NCI-H748 (cell line): ENCODE results near the gene FCGR3A.
"Not testable (repeated sequence)": the region's sequence is repeated elsewhere in the genome, so short reads cannot be mapped to it uniquely, and the experiment has no call there.

ENCODE experiments used
- DNase-seq: peaks from one replicate; lab custom pipeline; 2025; ENCODE audit not compliant: unreplicated experiment; lab: John Stamatoyannopoulos, UW

Gene FCGR3A

DNA sequence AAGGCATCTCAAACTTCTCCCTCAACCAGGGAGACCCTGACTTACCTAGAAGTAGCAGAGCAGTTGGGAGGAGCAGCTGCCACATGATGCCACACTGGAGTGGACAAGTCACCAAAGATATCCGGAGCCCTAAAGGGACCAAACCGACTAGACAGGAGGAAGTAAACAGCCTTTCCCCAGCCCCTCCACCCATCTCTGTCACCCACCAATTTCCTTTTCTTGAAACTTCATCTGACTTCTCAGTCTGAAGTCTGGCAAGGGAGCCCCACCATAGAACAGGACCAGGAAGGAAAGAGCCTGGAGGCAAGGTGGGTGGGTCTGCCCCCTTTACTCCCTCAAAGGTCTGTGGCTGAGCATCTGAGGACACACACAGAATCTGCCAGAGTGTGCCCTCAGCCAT is at the start of gene FCGR3A:
Gene FCGR3A (minus strand): TSS at position 167 of the 400 bp plus-strand sequence. CDS start 82 bp downstream, at position 85.
- no peak for DNase-seq

DNA sequence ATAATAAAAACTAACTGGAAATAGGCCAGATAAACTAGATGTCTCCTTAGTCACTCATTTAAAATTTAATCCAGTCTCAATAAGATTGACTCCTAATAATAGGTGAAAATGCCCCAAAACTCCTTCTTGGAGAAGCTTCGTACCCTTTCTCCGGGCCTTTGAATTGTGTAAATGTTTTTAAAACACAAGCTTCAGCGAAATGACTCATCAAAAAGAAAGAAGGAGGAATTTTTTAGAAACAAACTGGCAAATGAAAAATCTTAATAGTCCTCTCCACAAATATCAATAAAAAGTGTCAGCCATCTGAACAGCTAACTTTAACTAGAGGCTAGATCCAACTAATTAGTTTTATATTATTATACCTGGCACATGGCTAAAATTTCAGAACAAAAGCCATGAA is 47.5 kb upstream of the FCGR3A start:
- not testable (repeated sequence) for DNase-seq

DNA sequence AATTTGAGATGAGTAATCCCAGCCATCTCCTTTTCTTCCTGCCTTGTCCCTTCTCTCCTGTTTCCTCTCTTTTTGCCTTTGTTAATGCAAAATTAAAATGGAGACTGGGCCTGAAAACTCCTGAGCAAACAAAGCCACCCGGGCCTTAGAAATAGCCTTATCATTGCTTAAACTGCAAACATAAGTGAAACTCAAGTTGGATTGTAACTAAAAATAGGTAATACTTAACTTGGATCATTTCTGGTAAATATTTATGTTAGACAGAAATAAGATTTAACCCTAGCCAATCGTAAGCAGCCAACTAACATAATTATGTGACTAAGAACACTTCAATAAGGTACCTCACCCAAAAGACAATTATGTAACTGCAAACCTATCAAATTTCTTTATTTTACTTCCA is 46.0 kb upstream of the FCGR3A start:
- peak; percentile 33 for DNase-seq

DNA sequence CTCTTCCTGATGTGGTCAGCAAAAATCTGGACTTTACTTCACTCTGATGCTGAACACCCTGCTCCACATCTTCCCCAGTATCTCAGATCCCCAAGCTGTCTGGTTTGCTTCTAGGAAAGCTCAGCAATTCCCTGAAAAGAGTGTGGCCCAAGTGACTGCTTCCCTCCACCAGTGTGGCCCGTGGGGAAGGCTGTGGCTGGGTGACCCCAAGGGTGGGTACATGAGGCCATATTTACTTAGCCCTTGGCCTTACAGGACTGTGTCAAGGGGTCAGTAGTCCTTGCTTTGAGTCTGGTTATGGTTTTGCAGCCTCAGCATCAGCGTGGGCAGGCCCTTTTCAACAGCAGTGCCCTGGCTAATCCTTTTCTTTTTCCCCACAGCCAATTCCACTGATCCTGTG is 45.6 kb upstream of the FCGR3A start:
- DNase-seq, result not testable (repeated sequence)

DNA sequence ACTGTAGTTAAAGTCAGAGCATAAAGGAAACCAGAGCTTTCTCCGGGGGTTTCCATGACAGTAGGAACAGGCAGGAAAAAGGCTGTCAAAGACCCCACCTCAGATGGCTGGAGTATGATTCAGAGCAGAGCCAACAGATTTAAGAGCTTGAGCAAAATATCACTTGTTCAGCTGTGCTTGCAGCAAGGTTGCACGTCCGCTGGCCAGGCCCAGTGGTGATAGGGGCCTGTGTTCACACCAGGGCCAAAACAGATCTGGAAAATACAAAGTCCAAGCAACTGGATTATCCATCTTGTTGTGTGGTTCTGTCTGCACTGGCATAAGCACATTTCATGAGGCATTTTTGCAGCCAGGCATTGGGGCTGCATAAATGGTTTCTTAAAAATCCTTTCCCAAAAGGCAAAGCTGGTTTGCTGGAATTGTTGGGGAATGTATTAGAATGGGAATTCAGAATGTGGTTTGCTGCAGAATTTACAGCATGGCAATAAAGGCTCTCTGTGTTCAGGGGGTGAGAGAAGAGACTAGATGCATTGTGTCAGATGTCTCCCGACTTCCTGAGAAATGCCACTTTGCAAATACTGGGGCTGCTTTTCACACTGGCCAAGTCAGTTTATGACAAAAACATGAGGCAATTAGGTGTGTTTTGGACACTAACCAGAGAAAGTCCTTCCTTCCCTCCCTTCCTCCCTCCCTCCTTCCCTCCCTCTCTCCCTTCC is 44.8 kb upstream of the FCGR3A start:
- not testable (repeated sequence) for DNase-seq

DNA sequence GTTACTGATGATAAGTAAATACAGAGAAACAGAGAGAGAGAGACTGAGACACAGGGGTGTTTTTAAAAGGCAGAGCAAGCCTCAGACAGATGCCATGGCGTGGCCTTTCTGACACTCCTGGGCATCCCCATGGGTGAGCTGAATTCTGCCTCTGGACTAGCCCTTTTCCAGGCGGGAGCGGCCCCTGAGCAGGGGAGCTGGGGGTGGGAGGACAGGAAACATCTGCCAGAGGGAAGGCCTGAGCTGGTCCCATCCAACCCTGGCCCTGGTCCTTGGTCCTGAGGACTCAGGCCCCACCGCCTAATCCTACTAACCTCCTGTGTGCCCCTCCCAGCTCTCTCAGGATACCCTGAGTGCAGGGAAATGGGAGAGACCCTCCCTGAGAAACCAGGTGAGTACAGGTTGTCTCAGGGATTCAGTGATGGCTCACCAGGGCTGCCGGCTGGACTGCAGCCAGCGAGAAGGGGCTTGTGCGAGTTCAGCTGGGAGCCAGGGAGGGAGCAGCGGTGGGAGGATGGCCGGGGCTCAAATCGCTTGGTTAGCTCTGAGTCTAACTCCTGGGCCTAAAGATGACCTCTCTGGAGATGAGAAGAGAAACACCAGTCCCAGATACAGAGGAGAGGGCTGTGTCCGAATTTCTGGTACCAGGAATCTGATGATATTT is 43.6 kb upstream of the FCGR3A start:
- DNase-seq, result not testable (repeated sequence)

DNA sequence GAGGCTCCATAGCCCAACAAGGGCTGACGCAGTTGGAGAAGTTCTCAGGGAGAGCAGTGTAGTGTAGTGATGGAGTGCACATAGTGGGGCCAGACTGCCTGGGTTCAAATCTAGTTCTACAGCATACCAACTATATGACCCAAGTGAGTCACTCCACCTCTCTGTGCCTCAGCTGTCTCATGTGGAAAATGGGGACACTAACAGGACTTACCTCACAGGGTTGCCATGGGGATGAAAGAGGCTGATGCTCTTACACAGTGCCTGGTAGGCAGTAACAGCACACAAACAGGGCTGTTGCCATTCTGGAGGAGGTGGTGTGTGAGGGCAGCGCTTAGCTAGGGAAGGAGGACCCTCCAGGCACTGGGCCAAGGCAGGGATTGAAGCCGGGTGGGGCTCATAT is 43.0 kb upstream of the FCGR3A start:
- DNase-seq, result peak; percentile 39

DNA sequence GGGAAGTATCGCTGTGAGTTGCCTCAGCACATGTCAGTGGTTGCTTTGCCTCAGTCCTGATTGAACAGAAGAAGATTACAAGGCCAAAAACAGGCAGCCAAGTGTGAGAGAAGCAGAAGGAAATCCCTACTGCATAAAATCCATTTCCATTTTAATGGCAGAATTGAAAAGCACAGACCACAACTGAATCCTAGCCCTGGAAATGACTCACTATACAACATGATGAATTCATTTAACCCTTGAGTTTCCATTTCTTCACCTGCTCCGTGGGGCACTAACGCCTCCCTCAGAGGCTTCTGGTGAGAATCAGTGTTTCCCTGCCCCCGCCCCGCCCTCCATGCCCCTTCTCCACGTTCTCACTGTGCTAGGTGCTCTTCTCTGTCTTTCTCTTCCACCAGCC is 40.3 kb upstream of the FCGR3A start:
- DNase-seq, result not testable (repeated sequence)

DNA sequence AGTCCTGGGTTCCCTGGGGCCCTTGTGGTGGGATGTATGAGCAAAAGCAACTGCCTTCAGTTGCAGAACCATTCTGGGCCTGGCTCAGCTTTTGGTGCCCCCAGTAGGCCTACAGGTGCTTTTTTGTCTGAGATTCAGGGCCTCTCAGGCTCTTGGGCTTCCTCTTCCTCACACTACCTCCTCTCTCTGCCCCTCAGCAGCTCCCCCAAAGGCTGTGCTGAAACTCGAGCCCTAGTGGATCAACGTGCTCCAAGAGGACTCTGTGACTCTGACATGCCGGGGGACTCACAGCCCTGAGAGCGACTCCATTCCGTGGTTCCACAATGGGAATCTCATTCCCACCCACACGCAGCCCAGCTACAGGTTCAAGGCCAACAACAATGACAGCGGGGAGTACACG is 39.7 kb upstream of the FCGR3A start:
- not testable (repeated sequence) for DNase-seq

DNA sequence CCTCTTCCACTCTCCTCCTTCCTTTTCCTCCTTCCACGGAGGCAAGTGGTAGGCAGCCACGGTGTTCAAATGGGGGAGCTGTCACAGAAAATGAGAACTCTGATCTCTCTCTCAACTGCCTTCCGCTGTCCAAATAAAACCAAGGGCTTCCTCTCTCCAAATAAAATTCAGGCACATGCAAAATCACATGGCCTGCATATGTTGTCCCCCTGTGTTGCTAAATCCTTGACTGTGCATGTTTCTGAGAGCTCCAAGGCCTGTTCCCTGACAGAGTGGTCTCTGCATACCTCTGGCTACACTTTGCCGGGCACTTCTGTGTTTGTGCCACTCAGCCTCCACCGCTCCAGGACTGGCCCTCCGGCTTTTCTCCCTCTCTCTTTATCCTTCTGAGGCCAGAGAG is 39.0 kb upstream of the FCGR3A start:
- DNase-seq, result not testable (repeated sequence)

DNA sequence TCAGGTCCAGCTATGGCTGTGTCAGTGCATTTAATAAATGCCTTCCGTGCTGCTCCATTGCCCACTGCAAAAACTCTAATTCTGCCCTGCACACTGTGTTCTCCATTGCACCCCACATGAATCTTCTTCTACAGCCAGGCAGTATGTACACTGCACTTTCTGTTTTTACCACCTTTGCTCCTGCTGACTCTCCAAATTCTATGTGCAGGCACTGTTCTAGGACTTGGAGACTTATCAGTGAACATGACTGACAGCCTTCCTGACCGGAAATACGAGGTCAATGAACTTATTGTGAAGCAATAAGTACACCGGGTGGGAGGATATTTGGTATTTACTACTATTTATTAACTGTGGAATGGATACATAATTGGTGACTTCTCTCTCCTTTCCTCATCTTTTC is 33.3 kb upstream of the FCGR3A start:
- DNase-seq, result not testable (repeated sequence)

DNA sequence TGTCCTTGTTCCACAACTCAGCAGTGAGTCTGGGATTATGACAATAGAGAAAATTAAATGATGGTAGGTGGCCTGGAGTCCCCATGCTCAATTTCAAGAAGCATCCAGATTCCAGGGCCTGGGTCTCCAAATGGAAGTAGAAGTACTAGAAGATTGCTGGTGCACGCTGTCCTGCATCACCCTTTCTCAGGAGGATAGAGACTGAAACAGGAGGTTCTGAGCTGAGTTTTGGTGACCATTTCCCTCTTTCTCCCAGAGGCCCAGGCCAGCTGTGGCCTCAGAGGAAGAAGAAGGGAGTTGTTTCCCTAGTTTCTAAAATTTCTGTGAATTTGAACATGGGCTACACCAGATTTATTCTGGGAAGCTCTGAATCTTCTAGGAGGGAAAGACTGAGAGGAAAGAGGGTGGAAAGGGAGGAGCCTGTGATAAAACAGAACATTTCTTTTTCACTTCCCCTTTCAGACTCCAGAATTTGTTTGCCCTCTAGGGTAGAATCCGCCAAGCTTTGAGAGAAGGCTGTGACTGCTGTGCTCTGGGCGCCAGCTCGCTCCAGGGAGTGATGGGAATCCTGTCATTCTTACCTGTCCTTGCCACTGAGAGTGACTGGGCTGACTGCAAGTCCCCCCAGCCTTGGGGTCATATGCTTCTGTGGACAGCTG is 31.4 kb upstream of the FCGR3A start:
- DNase-seq, result not testable (repeated sequence)

DNA sequence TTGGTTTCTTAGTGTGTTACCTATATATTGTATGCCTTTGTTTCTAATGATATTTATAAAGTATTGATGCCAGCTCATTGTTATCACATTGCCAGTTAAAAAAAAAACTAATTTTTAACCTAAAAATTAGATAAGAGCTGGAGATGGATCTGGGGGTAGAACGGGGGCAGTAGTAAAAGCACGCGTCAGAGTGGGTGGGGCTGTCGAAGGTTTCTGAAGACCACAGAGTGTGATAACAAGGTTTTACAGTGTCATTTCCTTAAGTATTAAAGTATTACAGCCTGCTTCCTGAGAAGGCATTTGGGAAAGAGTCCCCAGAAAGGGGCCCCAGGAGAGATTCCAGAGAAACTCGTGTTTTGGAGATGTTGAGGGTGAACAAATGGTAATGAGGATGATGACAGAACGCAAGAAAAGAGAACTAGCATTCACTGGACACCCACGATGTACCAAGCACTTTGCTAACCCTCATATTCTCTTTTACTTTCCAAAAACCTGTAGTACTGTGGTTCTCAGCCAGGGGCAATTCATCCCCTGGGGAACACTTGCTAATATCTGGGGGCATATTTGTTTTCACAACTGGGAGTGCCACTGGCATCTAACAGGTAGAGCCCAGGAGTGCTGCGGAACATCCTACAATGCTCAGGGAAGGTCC is 30.4 kb upstream of the FCGR3A start:
- DNase-seq, result not testable (repeated sequence)

DNA sequence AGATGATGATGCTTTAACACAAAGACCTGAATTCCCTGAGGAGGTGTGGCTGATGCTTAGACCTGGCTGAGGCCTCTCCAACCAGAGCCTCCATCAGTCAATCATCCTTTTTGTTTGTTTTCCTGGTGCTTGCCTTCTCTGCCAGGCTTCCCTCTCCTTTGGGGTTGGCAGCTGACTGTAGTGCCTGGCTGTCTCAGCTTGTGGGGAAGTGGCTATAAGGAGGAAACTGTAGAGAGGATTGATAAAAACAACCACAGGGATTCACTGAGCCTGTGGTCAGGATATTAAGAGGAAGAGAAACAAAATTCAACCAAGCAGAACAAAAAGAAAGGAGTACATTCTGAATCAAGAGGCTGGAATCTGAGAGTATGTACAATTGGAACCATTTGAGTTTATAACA is 27.1 kb upstream of the FCGR3A start:
- DNase-seq, result not testable (repeated sequence)

DNA sequence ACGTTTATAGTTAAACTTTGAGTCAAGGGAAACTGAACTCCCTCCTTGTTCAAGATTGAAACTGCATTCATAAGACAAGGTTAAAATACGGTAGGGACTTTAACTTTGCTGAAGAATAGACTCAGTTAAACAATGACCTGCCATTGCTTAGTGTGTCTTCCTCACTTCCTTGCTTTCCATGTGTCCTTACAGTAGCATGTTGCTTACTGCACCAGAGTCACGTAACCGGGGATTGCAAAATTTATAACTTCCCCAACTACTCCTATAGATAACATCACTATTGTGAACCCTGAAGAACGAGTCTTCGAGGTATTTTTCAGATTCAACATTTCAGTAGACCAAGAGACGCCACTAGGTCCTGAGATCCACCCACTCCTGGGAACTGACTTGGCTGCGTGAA is 22.1 kb upstream of the FCGR3A start:
- DNase-seq, result not testable (repeated sequence)

DNA sequence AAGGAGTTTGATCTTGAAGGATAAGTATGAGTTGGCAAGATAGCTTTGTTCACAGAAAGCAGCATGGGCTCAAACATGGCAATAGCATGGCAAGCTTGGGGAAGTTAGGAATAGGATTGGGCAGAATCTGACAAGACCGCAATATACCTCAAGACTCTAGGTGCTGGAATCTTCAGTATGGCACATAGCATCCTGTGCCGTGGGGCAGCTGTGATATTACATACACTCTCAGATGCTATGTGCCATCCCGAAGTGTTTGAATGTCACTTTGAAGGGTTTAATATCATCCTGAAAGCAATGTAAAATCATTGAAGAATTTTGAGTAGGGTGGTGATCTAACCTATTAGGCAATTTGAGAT is 17.0 kb upstream of the FCGR3A start:
- DNase-seq, result not testable (repeated sequence)

DNA sequence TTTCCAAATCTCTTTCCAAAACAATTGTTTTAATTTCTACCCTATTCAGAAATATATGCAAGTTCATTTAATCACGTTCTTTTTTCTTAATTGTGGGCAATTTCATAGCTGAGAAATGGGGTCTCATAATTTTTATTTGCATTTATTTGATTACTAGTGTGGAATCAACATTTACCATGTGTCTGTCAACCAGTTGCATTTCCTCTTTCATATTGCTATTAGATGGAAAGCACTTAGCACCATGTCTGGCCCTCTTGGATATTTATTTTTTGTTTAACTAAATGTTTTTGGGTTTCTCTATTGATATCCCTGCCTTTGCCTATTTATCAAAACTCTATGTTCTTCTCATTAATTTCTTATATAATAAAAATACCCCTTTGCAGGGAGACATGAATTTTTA is 13.9 kb upstream of the FCGR3A start:
- DNase-seq, result not testable (repeated sequence)

DNA sequence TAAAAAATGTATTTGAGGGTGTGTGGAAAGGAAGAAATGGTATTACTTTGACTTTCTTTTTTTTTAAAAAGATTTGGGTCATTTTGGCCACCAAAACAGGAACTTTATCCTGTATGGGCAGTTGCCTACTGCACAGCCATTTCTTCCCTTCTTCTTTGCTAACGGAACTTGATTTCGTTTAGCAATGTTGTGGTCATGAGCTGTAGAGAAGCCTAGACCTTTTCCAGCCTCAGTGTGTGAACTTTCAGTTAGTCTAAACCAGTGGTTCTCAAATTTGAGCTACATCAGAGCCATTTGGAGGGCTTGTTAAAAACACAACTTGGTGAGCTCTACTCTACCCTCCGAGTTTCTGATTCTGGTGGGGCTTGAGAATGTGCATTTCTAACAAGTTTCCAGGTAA is 12.8 kb upstream of the FCGR3A start:
- DNase-seq, result not testable (repeated sequence)

DNA sequence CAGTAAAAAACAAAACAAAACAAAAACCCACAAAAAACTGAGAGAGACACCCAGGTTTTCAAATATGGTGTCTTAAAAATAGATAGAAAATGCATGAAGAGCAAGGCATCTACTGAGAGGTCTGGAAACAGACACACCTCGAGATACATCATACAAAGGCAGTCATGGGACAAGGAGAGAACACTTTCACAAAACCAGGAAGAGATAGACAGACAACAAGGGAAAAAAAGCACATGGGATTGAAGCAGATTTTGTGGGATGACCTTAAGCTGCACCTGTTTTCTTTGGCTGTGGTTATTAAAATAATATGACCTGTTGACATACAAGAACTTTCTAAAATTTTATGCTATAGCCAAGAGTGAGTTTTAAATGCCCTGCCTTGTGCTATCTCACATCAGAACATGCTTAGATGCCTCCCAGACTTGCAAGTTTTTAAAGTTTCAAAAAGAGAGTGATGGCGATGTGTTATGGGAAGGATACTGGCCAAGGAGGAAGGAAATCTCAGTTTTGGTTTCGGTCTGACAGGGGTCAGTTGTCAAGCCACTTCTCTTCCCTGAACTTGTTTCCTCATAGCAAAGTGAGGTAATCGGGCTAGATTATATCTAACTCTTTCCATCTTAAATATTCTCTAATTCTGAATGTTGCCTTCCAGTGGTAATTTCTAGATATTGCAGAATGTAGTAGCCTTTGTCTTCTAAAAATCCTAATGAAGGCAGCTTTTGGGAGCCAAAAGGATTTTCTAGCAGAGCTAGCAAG is 11.5 kb upstream of the FCGR3A start:
- DNase-seq, result not testable (repeated sequence)

DNA sequence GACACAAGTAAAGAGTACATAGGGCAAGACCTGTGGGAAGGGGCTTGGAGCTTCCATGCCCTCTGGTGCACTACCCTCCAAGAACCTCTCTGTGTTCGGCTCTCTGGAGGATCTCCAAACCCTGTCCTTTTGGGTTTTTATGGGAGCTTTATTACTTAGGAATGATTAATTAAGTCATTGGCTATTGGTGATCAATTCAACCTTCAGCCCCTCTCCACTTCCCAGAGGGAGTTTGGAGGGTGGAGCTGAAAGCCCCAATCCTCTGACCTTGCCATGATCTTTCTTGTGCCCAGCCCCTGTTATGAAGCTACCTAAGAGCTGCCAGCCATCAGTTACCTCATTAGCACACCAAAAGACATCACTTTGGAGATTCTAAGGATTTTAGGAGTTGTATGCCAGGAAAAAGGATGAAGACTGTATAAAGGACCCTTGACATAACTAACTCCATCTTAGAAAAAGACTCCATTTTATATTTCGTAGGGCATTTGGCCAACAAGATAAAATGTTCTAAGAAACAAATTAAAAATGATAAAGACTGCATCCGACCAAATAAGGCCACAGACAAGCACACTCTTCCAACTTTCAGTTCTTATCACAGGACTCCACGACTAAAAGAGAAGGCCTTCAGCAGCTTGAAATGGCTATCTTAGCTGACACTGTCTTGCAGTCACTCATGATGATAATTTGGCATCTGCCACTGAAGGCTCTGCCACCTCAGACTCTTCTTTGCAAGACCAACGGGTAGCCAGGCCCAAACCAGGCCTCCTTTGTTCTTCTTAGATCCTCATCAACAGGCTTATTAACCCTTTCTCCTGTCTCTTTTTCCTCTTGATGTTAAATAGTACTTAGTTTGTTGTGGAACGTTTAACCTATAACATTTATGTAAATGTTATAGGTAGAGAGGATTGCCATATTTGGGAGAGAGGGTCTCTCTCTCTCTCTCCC is 8.2 kb upstream of the FCGR3A start:
- not testable (repeated sequence) for DNase-seq
